BLaER1 (cell line): ENCODE results near the gene WASF2.
"Not testable (repeated sequence)": the region's sequence is repeated elsewhere in the genome, so short reads cannot be mapped to it uniquely, and the experiment has no call there.

Source experiments
- H3K27ac ChIP-seq: shearing (Covaris generic); formaldehyde crosslinking; 2 replicates; pipeline ENCODE4 v1.8.1; 2022
- H3K27me3 ChIP-seq: shearing (Covaris generic); formaldehyde crosslinking; 2 replicates; pipeline ENCODE4 v1.8.1; 2022
- H3K36me3 ChIP-seq: shearing (Covaris generic); formaldehyde crosslinking; 2 replicates; pipeline ENCODE4 v1.8.1; 2022
- H3K4me1 ChIP-seq: shearing (Covaris generic); formaldehyde crosslinking; 2 replicates; pipeline ENCODE4 v1.8.1; 2022
- H3K4me2 ChIP-seq: shearing (Covaris generic); formaldehyde crosslinking; 2 replicates; pipeline ENCODE4 v1.8.1; 2022
- H3K4me3 ChIP-seq: shearing (Covaris generic); formaldehyde crosslinking; 2 replicates; pipeline ENCODE4 v1.8.1; 2022
- H3K9ac ChIP-seq: shearing (Covaris generic); formaldehyde crosslinking; 2 replicates; pipeline ENCODE4 v1.8.1; 2022
- H3K9me3 ChIP-seq: shearing (Covaris generic); formaldehyde crosslinking; 2 replicates; pipeline ENCODE4 v1.8.1; 2022
- H4K20me1 ChIP-seq: shearing (Covaris generic); formaldehyde crosslinking; 2 replicates; pipeline ENCODE4 v1.8.1; 2022
- Cebpa-rat ChIP-seq: shearing (Covaris generic); IDR thresholded peaks from 2 replicates; pipeline ENCODE4 v1.8.1; 2022

The WASF2 gene

GRCh38 chr1:27409669-27410068, 80.3 kb downstream of the WASF2 start:
- H3K4me2 ChIP-seq, result no peak overlapping the region
- H4K20me1 ChIP-seq, result peaks cover 16% of the 10 kb centered on the region
- H3K9me3 ChIP-seq, result no peaks in the 10 kb centered on the region
- H3K9ac ChIP-seq, result no peak overlapping the region
- peaks cover 97% of the 10 kb centered on the region for H3K4me1 ChIP-seq
- no peak overlapping the region for H3K4me3 ChIP-seq
- TF ChIP-seq Cebpa-rat, result no peak
- peaks cover 82% of the 10 kb centered on the region for H3K36me3 ChIP-seq
- H3K27me3 ChIP-seq, result no peaks in the 10 kb centered on the region
- H3K27ac ChIP-seq, result 0 out of 2 replicates have a peak overlapping the region, but pooled peaks have one; percentile 9

DNA sequence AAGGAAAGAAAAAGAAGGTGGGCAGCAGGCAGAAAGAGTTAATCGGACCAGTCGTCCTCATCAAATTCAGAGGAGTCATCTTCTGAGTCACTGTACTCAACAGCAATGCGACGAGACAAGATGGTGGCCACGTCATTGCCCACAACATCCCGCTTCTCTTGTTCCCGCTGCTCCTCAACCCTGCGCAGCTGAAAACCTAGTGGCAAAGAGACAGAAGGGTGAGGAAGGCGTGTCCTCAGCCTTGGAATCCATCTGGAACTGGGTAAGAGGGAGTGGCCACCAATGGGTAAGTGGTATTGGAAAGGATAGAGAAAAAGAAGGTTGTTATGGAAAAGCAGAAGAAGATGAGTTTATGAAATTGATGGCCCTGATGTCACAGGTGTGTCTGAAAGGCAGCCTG, 81.8 kb downstream of the WASF2 start:
- Histone ChIP-seq H3K4me1 (peaks cover 95% of the 10 kb centered on the region), H3K4me3 (no peak overlapping the region), H3K9me3 (no peaks in the 10 kb centered on the region), H3K9ac (0 out of 2 replicates have a peak overlapping the region, but pooled peaks have one; percentile 65), H4K20me1 (peaks cover under 1% of the 10 kb centered on the region; the same call in 1 of the 2 replicates), H3K27ac (peak overlapping the region; percentile 87), H3K4me2 (peak overlapping the region; percentile 94), H3K36me3 (peaks cover 67% of the 10 kb centered on the region), H3K27me3 (no peaks in the 10 kb centered on the region)
- TF ChIP-seq Cebpa-rat, result no peak

DNA sequence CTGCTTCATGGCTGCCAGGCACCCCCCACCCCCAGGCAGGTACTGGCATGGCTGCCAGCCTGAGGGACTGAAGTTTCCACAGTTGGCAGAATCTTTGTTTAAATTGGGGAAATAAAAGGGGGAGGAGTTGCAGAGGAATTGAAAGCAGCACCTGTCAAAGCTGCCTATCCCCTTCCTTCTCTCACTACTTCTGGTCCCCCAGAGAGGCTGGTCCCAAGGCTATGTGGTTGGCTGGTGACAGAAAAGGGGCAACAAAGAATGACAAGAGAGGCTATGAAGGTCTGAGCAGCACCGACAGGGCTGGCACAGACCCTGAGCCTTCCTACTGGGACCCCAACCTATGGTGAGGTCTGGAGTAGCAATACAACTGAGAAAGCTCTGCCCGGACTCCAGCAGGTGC, 83.2 kb downstream of the WASF2 start:
- peaks cover 54% of the 10 kb centered on the region for H3K36me3 ChIP-seq
- H3K4me3 ChIP-seq, result 0 out of 2 replicates have a peak overlapping the region, but pooled peaks have one; percentile 22
- H3K4me2 ChIP-seq, result peak overlapping the region; percentile 94
- not testable (repeated sequence) for H3K27me3 ChIP-seq, H4K20me1 ChIP-seq, H3K9me3 ChIP-seq
- peaks cover 95% of the 10 kb centered on the region for H3K4me1 ChIP-seq
- peak overlapping the region; percentile 65; the same call in 1 of the 2 replicates for H3K9ac ChIP-seq
- peak overlapping the region; percentile 87 for H3K27ac ChIP-seq

- Histone ChIP-seq H3K36me3 (peaks cover 49% of the 10 kb centered on the region), H3K4me1 (peaks cover 95% of the 10 kb centered on the region), H3K9ac (peak overlapping the region; percentile 65), H3K4me2 (peak overlapping the region; percentile 94), H3K27me3 (no peaks in the 10 kb centered on the region), H4K20me1 (no peaks in the 10 kb centered on the region), H3K4me3 (0 out of 2 replicates have a peak overlapping the region, but pooled peaks have one; percentile 22), H3K27ac (peak overlapping the region; percentile 87), H3K9me3 (no peaks in the 10 kb centered on the region)
- no peak for TF ChIP-seq Cebpa-rat
Observed at GRCh38 chr1:27406362-27406680, 83.6 kb downstream of the WASF2 start.

DNA sequence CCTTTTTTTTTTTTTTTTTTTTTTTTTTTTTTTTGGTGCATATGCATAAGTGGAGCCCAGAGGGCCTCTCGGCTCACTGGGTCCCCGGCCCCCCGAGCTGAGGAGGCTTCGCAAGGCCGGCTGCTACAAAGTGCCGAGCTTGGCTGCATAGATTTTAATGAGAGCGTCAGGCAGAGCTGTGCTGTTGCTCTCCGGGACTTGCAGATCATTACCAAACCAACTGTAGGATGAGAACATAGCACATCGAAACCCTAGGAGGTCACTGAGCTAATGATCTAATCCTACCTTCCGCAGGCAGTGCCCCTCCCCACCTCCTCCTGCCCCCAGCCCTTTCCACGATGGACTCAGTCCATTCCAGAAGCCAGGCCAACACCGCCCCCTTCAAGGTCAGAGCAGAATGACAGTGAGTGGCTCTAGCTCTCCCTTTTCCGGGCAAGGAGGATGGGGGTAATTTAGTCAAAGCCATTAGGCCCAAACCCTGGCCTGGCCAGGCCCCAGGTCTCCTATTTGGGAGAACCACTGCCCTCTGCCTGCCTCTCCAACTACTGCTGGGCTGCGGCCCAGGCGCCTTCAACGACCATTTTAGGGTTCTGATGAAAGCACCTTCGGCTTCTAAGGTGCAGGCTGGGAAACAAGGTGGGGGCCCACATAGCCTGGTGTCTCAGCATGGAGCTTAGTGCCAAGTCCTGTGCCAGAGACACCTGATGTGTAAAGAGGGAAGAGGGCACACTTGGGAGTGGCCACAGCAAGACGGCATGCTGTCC, 84.2 kb downstream of the WASF2 start:
- not testable (repeated sequence) for H4K20me1 ChIP-seq, H3K9me3 ChIP-seq, H3K27me3 ChIP-seq
- Histone ChIP-seq H3K9ac (peak overlapping the region; percentile 65), H3K4me1 (peaks cover 95% of the 10 kb centered on the region), H3K27ac (peak overlapping the region; percentile 87), H3K36me3 (peaks cover 43% of the 10 kb centered on the region), H3K4me3 (peak overlapping the region; percentile 22; the same call in 1 of the 2 replicates), H3K4me2 (peak overlapping the region; percentile 94)

- peak overlapping the region; percentile 11; the same call in 1 of the 2 replicates for H3K4me3 ChIP-seq
- no peaks in the 10 kb centered on the region for H4K20me1 ChIP-seq
- H3K4me1 ChIP-seq, result peaks cover 95% of the 10 kb centered on the region
- TF ChIP-seq Cebpa-rat, result no peak
- peak overlapping the region; percentile 65 for H3K9ac ChIP-seq
- H3K27me3 ChIP-seq, result no peaks in the 10 kb centered on the region
- H3K9me3 ChIP-seq, result no peaks in the 10 kb centered on the region
- peak overlapping the region; percentile 94 for H3K4me2 ChIP-seq
- peaks cover 36% of the 10 kb centered on the region for H3K36me3 ChIP-seq
- H3K27ac ChIP-seq, result peak overlapping the region; percentile 87
Observed at GRCh38 chr1:27405074-27405473, 84.9 kb downstream of the WASF2 start.

- Histone ChIP-seq H3K36me3 (peaks cover 25% of the 10 kb centered on the region), H3K9me3 (no peaks in the 10 kb centered on the region), H3K9ac (peak overlapping the region; percentile 65), H3K4me3 (peak overlapping the region; percentile 39), H3K4me2 (peak overlapping the region; percentile 94), H3K27ac (peak overlapping the region; percentile 87), H3K27me3 (no peaks in the 10 kb centered on the region), H3K4me1 (peaks cover 94% of the 10 kb centered on the region), H4K20me1 (no peaks in the 10 kb centered on the region)
- TF ChIP-seq Cebpa-rat, result no peak
Observed at GRCh38 chr1:27403931-27404330, 86.0 kb downstream of the WASF2 start.

GRCh38 chr1:27403065-27403726, 86.8 kb downstream of the WASF2 start:
- Histone ChIP-seq H3K36me3 (peaks cover 18% of the 10 kb centered on the region), H3K4me3 (peak overlapping the region; percentile 39), H3K9ac (peak overlapping the region; percentile 65), H3K27me3 (no peaks in the 10 kb centered on the region), H3K4me1 (peaks cover 94% of the 10 kb centered on the region), H3K27ac (peak overlapping the region; percentile 87), H3K4me2 (peak overlapping the region; percentile 94), H3K9me3 (no peaks in the 10 kb centered on the region), H4K20me1 (no peaks in the 10 kb centered on the region)
- TF ChIP-seq Cebpa-rat, result no peak

DNA sequence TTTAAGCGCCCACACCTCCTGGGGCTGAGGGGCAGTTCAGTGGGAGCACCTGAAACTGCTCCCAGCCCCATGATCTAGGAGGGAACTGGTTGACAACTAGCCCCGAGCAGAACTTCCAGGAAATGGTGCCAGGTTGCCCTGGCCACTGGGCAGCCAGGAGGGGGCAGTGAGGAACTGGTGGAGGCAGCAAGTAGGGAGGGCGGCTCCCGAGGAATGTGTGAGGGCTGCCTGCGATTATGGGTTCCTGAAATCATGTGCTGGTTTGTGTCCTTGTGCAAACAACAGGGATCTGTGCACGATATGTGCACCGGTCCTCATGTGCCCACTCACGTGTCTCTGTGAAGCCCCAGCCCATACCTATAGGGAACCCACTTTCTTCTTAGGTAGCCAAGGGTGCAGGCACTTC, 87.6 kb downstream of the WASF2 start:
- Histone ChIP-seq H3K9me3 (no peaks in the 10 kb centered on the region), H3K4me1 (peaks cover 91% of the 10 kb centered on the region), H3K36me3 (peaks cover 9% of the 10 kb centered on the region), H4K20me1 (no peaks in the 10 kb centered on the region), H3K9ac (peak overlapping the region; percentile 65), H3K27me3 (no peaks in the 10 kb centered on the region), H3K4me2 (peak overlapping the region; percentile 94), H3K27ac (peak overlapping the region; percentile 87), H3K4me3 (peak overlapping the region; percentile 39)
- no peak for TF ChIP-seq Cebpa-rat

- Histone ChIP-seq H3K4me2 (peak overlapping the region; percentile 94; the same call in 1 of the 2 replicates), H3K27ac (no peak overlapping the region), H4K20me1 (no peaks in the 10 kb centered on the region), H3K9ac (no peak overlapping the region), H3K4me3 (no peak overlapping the region), H3K9me3 (no peaks in the 10 kb centered on the region), H3K36me3 (0 out of 2 replicates have a peak, but pooled peaks cover under 1% of the 10 kb centered on the region), H3K4me1 (peaks cover 90% of the 10 kb centered on the region), H3K27me3 (no peaks in the 10 kb centered on the region)
- no peak for TF ChIP-seq Cebpa-rat
Observed at GRCh38 chr1:27400963-27401341, 89.0 kb downstream of the WASF2 start.
